Measurements from ENCODE around the gene SSR2. TPM values are rescaled to one million over a fixed set of nuclear protein-coding genes. Genes with fewer than 3 reads are reported as not detected.

The SSR2 gene
- total RNA-seq, 2 donors from 2014 or later, result 193 TPM

- Histone ChIP-seq H3K27ac (ENCODE audit: low read depth, low read length) (peak overlapping the region; percentile 83), H3K9ac (ENCODE audit: extremely low read depth, low read length, poor library complexity, severe bottlenecking) (peak overlapping the region; percentile 79), H3K4me1 (ENCODE audit: control insufficient read depth, insufficient read depth, low read length) (peaks cover 33% of the 10 kb centered on the region), H3K27me3 (ENCODE audit: control insufficient read depth, insufficient read depth, low read length, poor library complexity, severe bottlenecking) (no peaks in the 10 kb centered on the region), H3K36me3 (ENCODE audit: control insufficient read depth, insufficient read depth, low read length) (peaks cover 22% of the 10 kb centered on the region), H3K4me3 (ENCODE audit: low read length) (peak overlapping the region; percentile 93), H3K9me3 (ENCODE audit: control insufficient read depth, low read length) (no peaks in the 10 kb centered on the region)
- peak overlapping the region; percentile 92 for H3K27ac Mint-ChIP-seq
- WGBS, 2 experiments (ENCODE audit: insufficient coverage in 1 of 2, insufficient read length in 1 of 2), result 0 to 1% methylated on average over 3 to 12 of the region's 14 CpGs
- TF ChIP-seq CTCF (conservative IDR thresholded peaks at IDR 0.05), result no peak
- peaks cover 16% of the 10 kb centered on the region for H3K36me3 Mint-ChIP-seq (ENCODE audit: low read depth)
- peak; percentile 86 for DNase-seq
- peaks cover 67% of the 10 kb centered on the region for H3K4me1 Mint-ChIP-seq
- peak overlapping the region; percentile 96 for H3K4me3 Mint-ChIP-seq
- no peaks in the 10 kb centered on the region for H3K9me3 Mint-ChIP-seq
- H3K27me3 Mint-ChIP-seq (ENCODE audit: insufficient read depth), result peaks cover 1% of the 10 kb centered on the region
These were observed 44.5 kb downstream of the SSR2 start for GRCh38 chr1:155976062-155976912.

GRCh38 chr1:155975375-155976061 lies 45.2 kb downstream of the SSR2 start:
- 31 to 35% methylated on average over 3 to 4 of the region's 4 CpGs for WGBS, 2 experiments (ENCODE audit: insufficient coverage in 1 of 2, insufficient read length in 1 of 2)
- Histone ChIP-seq H3K4me1 (ENCODE audit: control insufficient read depth, insufficient read depth, low read length) (peaks cover 35% of the 10 kb centered on the region), H3K9me3 (ENCODE audit: control insufficient read depth, low read length) (no peaks in the 10 kb centered on the region), H3K4me3 (ENCODE audit: low read length) (peak overlapping the region; percentile 93), H3K36me3 (ENCODE audit: control insufficient read depth, insufficient read depth, low read length) (peaks cover 22% of the 10 kb centered on the region), H3K27ac (ENCODE audit: low read depth, low read length) (peak overlapping the region; percentile 83), H3K27me3 (ENCODE audit: control insufficient read depth, insufficient read depth, low read length, poor library complexity, severe bottlenecking) (no peaks in the 10 kb centered on the region), H3K9ac (ENCODE audit: extremely low read depth, low read length, poor library complexity, severe bottlenecking) (peak overlapping the region; percentile 79)
- Mint-ChIP-seq H3K4me1 (peaks cover 66% of the 10 kb centered on the region), H3K36me3 (ENCODE audit: low read depth) (peaks cover 21% of the 10 kb centered on the region), H3K9me3 (no peaks in the 10 kb centered on the region), H3K4me3 (peak overlapping the region; percentile 96), H3K27ac (peak overlapping the region; percentile 92), H3K27me3 (ENCODE audit: insufficient read depth) (peaks cover 1% of the 10 kb centered on the region)
- no peak for DNase-seq
- no peak for TF ChIP-seq CTCF (conservative IDR thresholded peaks at IDR 0.05)

GRCh38 chr1:155974208-155975115 lies 46.3 kb downstream of the SSR2 start:
- peaks cover 32% of the 10 kb centered on the region for H3K36me3 ChIP-seq (ENCODE audit: control insufficient read depth, insufficient read depth, low read length)
- TF ChIP-seq CTCF (conservative IDR thresholded peaks at IDR 0.05), result peak; percentile 19
- no peaks in the 10 kb centered on the region for H3K9me3 Mint-ChIP-seq
- H3K36me3 Mint-ChIP-seq (ENCODE audit: low read depth), result peaks cover 30% of the 10 kb centered on the region
- H3K4me3 Mint-ChIP-seq, result peak overlapping the region; percentile 96
- peaks cover 70% of the 10 kb centered on the region for H3K4me1 Mint-ChIP-seq
- no peaks in the 10 kb centered on the region for H3K9me3 ChIP-seq (ENCODE audit: control insufficient read depth, low read length)
- peaks cover 34% of the 10 kb centered on the region for H3K4me1 ChIP-seq (ENCODE audit: control insufficient read depth, insufficient read depth, low read length)
- peak overlapping the region; percentile 92 for H3K27ac Mint-ChIP-seq
- DNase-seq, result no peak
- no peak overlapping the region for H3K27ac ChIP-seq (ENCODE audit: low read depth, low read length)
- H3K9ac ChIP-seq (ENCODE audit: extremely low read depth, low read length, poor library complexity, severe bottlenecking), result peak overlapping the region; percentile 79
- H3K27me3 ChIP-seq (ENCODE audit: control insufficient read depth, insufficient read depth, low read length, poor library complexity, severe bottlenecking), result no peaks in the 10 kb centered on the region
- peak overlapping the region; percentile 93 for H3K4me3 ChIP-seq (ENCODE audit: low read length)
- H3K27me3 Mint-ChIP-seq (ENCODE audit: insufficient read depth), result no peaks in the 10 kb centered on the region
- 81 to 91% methylated on average over 7 to 13 of the region's 13 CpGs for WGBS, 2 experiments (ENCODE audit: insufficient coverage in 1 of 2, insufficient read length in 1 of 2)

Measured in endodermal cell (in vitro differentiated cells).